ENCODE measurements around the gene PPP3CA.
"Not testable (repeated sequence)": the region's sequence is repeated elsewhere in the genome, so short reads cannot be mapped to it uniquely, and the experiment has no call there.

PPP3CA gene

GRCh38 chr4:101131058-101131457 is 216.3 kb downstream of the PPP3CA start:
- not testable (repeated sequence) for DNase-seq

GRCh38 chr4:101128898-101129297 is 218.4 kb downstream of the PPP3CA start:
- not testable (repeated sequence) for DNase-seq

GRCh38 chr4:101128473-101128872 is 218.9 kb downstream of the PPP3CA start:
- no peak for DNase-seq

- no peak for DNase-seq
These were observed 220.0 kb downstream of the PPP3CA start for GRCh38 chr4:101127176-101127790.

- no peak for DNase-seq
These were observed 221.3 kb downstream of the PPP3CA start for GRCh38 chr4:101126059-101126458.

GRCh38 chr4:101125045-101125942 is 222.0 kb downstream of the PPP3CA start:
- no peak for DNase-seq

GRCh38 chr4:101123231-101123630 is 224.1 kb downstream of the PPP3CA start:
- DNase-seq: no peak

GRCh38 chr4:101122019-101122418 is 225.3 kb downstream of the PPP3CA start:
- no peak for DNase-seq

- DNase-seq: no peak
These were observed 228.2 kb downstream of the PPP3CA start for GRCh38 chr4:101119141-101119540.

GRCh38 chr4:101118617-101119016 is 228.7 kb downstream of the PPP3CA start:
- DNase-seq: no peak

- no peak for DNase-seq
These were observed 231.4 kb downstream of the PPP3CA start for GRCh38 chr4:101115887-101116286.

GRCh38 chr4:101114936-101115372 is 232.4 kb downstream of the PPP3CA start:
- DNase-seq: no peak

GRCh38 chr4:101104312-101105052 is 242.8 kb downstream of the PPP3CA start:
- DNase-seq: no peak

- DNase-seq: no peak
These were observed 243.8 kb downstream of the PPP3CA start for GRCh38 chr4:101103381-101104142.

- DNase-seq: no peak
These were observed 245.1 kb downstream of the PPP3CA start for GRCh38 chr4:101102114-101102742.

GRCh38 chr4:101101072-101101471 is 246.3 kb downstream of the PPP3CA start:
- DNase-seq: no peak

GRCh38 chr4:101098666-101099400 is 248.5 kb downstream of the PPP3CA start:
- no peak for DNase-seq

- DNase-seq: not testable (repeated sequence)
These were observed 254.7 kb downstream of the PPP3CA start for GRCh38 chr4:101092609-101093008.

GRCh38 chr4:101089168-101089567 is 258.2 kb downstream of the PPP3CA start:
- DNase-seq: no peak

GRCh38 chr4:101086801-101087586 is 260.3 kb downstream of the PPP3CA start:
- no peak for DNase-seq

- DNase-seq: no peak
These were observed 264.2 kb downstream of the PPP3CA start for GRCh38 chr4:101083131-101083530.
